Middle frontal gyrus (tissue), 1 donor: Measurements from ENCODE around the gene ITGB1.

Experiments used
- DNase-seq: peaks from one replicate; pipeline ENCODE4 v3.0.0-alpha.2; 2015; ENCODE audit warnings: low spot score; ENCODE audit errors: extremely low spot score

Gene ITGB1

GRCh38 chr10:32889631-32890212, 68.3 kb downstream of the ITGB1 start:
- DNase-seq, result no peak

GRCh38 chr10:32888161-32888927, 69.7 kb downstream of the ITGB1 start:
- DNase-seq, result no peak

- no peak for DNase-seq
Measured at GRCh38 chr10:32887481-32887880, 70.5 kb downstream of the ITGB1 start.

GRCh38 chr10:32882076-32882475, 76.0 kb downstream of the ITGB1 start:
- no peak for DNase-seq

- no peak for DNase-seq
Measured at GRCh38 chr10:32878646-32879045, 79.4 kb downstream of the ITGB1 start.

- DNase-seq, result no peak
Measured at GRCh38 chr10:32877915-32878314, 80.1 kb downstream of the ITGB1 start.

GRCh38 chr10:32865170-32865569, 92.9 kb downstream of the ITGB1 start:
- DNase-seq, result no peak

GRCh38 chr10:32854435-32854834, 103.6 kb downstream of the ITGB1 start:
- no peak for DNase-seq

GRCh38 chr10:32851301-32851700, 106.7 kb downstream of the ITGB1 start:
- DNase-seq, result no peak
